ENCODE results near the gene SERPINH1.

Gene SERPINH1

GRCh38 chr11:75562048-75562835 lies at the start of gene SERPINH1:
SERPINH1 (plus strand) TSS chr11:75562253; CDS start chr11:75566350, 4,097 bp downstream.
- DNase-seq = no peak

- no peak for DNase-seq
Measured at GRCh38 chr11:75513250-75513649, 48.8 kb upstream of the SERPINH1 start.

- no peak for DNase-seq
Measured at GRCh38 chr11:75514596-75514995, 47.5 kb upstream of the SERPINH1 start.

- no peak for DNase-seq
Measured at GRCh38 chr11:75516140-75516539, 45.9 kb upstream of the SERPINH1 start.

- no peak for DNase-seq
Measured at GRCh38 chr11:75516886-75517285, 45.2 kb upstream of the SERPINH1 start.

- no peak for DNase-seq
Measured at GRCh38 chr11:75518204-75518549, 43.9 kb upstream of the SERPINH1 start.

- no peak for DNase-seq
Measured at GRCh38 chr11:75518771-75519653, 43.0 kb upstream of the SERPINH1 start.

- DNase-seq = no peak
Measured at GRCh38 chr11:75520688-75521087, 41.4 kb upstream of the SERPINH1 start.

GRCh38 chr11:75522286-75523044 lies 39.6 kb upstream of the SERPINH1 start:
- no peak for DNase-seq

- DNase-seq = no peak
Measured at GRCh38 chr11:75523189-75523588, 38.9 kb upstream of the SERPINH1 start.

- DNase-seq = no peak
Measured at GRCh38 chr11:75523811-75524664, 38.0 kb upstream of the SERPINH1 start.

GRCh38 chr11:75524665-75525432 lies 37.2 kb upstream of the SERPINH1 start:
- DNase-seq = no peak

- peak; percentile 15 for DNase-seq
Measured at GRCh38 chr11:75525433-75526191, 36.4 kb upstream of the SERPINH1 start, which contains the start of gene GDPD5. GDPD5 (minus strand) TSS chr11:75525941; CDS start chr11:75477735, 48,206 bp downstream.

- DNase-seq = no peak
Measured at GRCh38 chr11:75526192-75526541, 35.9 kb upstream of the SERPINH1 start.

- DNase-seq = no peak
Measured at GRCh38 chr11:75527130-75527529, 34.9 kb upstream of the SERPINH1 start.

GRCh38 chr11:75527938-75528735 lies 33.9 kb upstream of the SERPINH1 start:
- DNase-seq = no peak

- DNase-seq = no peak
Measured at GRCh38 chr11:75530577-75530976, 31.5 kb upstream of the SERPINH1 start.

GRCh38 chr11:75531325-75531724 lies 30.7 kb upstream of the SERPINH1 start:
- no peak for DNase-seq

GRCh38 chr11:75532200-75533048 lies 29.6 kb upstream of the SERPINH1 start:
- no peak for DNase-seq

All from GF-D8 (cell line).